ENCODE measurements around the gene ZCCHC3.
"Not testable (repeated sequence)": the region's sequence is repeated elsewhere in the genome, so short reads cannot be mapped to it uniquely, and the experiment has no call there.

The ZCCHC3 gene

GRCh38 chr20:327186-328026, 30.0 kb downstream of the ZCCHC3 start:
- H4K20me1 ChIP-seq = peaks cover 27 to 54% (median 47%) of the 10 kb centered on the region in 11 experiments; a peak in 21 of 22 replicates
- TF ChIP-seq Cebpa-rat (IDR thresholded peaks at IDR 0.05) = no peak
- H3K4me2 ChIP-seq = peak overlapping the region; percentile 84 to 99 (median 94)
- no peaks in the 10 kb centered on the region for H3K9me3 ChIP-seq (replicated peaks in 1 of 11)
- peak overlapping the region; percentile 76 to 96 (median 89); a peak in 21 of 22 replicates for H3K9ac ChIP-seq
- H3K36me3 ChIP-seq = peaks cover 0 to 16% (median 5%) of the 10 kb centered on the region in 11 experiments; a peak in 9 of 22 replicates
- peak overlapping the region; percentile 69 to 95 (median 84) for H3K4me3 ChIP-seq
- peaks cover 37 to 51% (median 39%) of the 10 kb centered on the region in 10 experiments for H3K4me1 ChIP-seq
- H3K27ac ChIP-seq = peak overlapping the region; percentile 44 to 98 (median 90); a peak in 21 of 22 replicates
- H3K27me3 ChIP-seq = no peaks in the 10 kb centered on the region

- Histone ChIP-seq H4K20me1 (peaks cover 27 to 56% (median 47%) of the 10 kb centered on the region in 11 experiments; a peak in 21 of 22 replicates), H3K27ac (peak overlapping the region in 9 of 11 experiments; percentile 18 to 98 (median 94); a peak in 14 of 22 replicates), H3K9me3 (replicated peaks in 1 of 11) (no peaks in the 10 kb centered on the region), H3K4me1 (peaks cover 34 to 51% (median 38%) of the 10 kb centered on the region in 10 experiments), H3K4me3 (peak overlapping the region; percentile 69 to 95 (median 84)), H3K9ac (peak overlapping the region; percentile 76 to 96 (median 89); a peak in 21 of 22 replicates), H3K4me2 (peak overlapping the region; percentile 84 to 99 (median 94)), H3K27me3 (no peaks in the 10 kb centered on the region), H3K36me3 (peaks cover 0 to 16% (median 5%) of the 10 kb centered on the region in 11 experiments; a peak in 9 of 22 replicates)
- no peak for TF ChIP-seq Cebpa-rat (IDR thresholded peaks at IDR 0.05)
Observed at GRCh38 chr20:328027-328974, 30.9 kb downstream of the ZCCHC3 start.

GRCh38 chr20:328975-329695, 31.8 kb downstream of the ZCCHC3 start:
- H3K9me3 ChIP-seq (replicated peaks in 1 of 11) = no peaks in the 10 kb centered on the region
- H3K4me1 ChIP-seq = peaks cover 28 to 45% (median 31%) of the 10 kb centered on the region in 10 experiments
- H3K9ac ChIP-seq = peak overlapping the region; percentile 19 to 96 (median 44); a peak in 18 of 22 replicates
- H4K20me1 ChIP-seq = peaks cover 27 to 56% (median 47%) of the 10 kb centered on the region in 11 experiments; a peak in 21 of 22 replicates
- H3K4me3 ChIP-seq = peak overlapping the region in 7 of 10 experiments; percentile 26 to 92 (median 83); a peak in 10 of 20 replicates
- peak overlapping the region; percentile 74 to 99 (median 94) for H3K4me2 ChIP-seq
- TF ChIP-seq Cebpa-rat (IDR thresholded peaks at IDR 0.05) = no peak
- H3K27me3 ChIP-seq = no peaks in the 10 kb centered on the region
- peak overlapping the region in 9 of 11 experiments; percentile 10 to 52 (median 18); a peak in 14 of 22 replicates for H3K27ac ChIP-seq
- H3K36me3 ChIP-seq = peaks cover 0 to 23% (median 5%) of the 10 kb centered on the region in 11 experiments; a peak in 10 of 22 replicates

GRCh38 chr20:329851-330232, 32.5 kb downstream of the ZCCHC3 start:
- H3K9me3 ChIP-seq (replicated peaks in 1 of 11) = no peaks in the 10 kb centered on the region
- H3K9ac ChIP-seq = peak overlapping the region in 10 of 11 experiments; percentile 4 to 96 (median 43); a peak in 17 of 22 replicates
- H3K36me3 ChIP-seq = peaks cover 0 to 27% (median 8%) of the 10 kb centered on the region in 11 experiments; a peak in 10 of 22 replicates
- H4K20me1 ChIP-seq = peaks cover 27 to 56% (median 47%) of the 10 kb centered on the region in 11 experiments; a peak in 21 of 22 replicates
- peak overlapping the region; percentile 74 to 99 (median 94) for H3K4me2 ChIP-seq
- H3K4me3 ChIP-seq = peak overlapping the region in 4 of 10 experiments; percentile 5 to 83 (median 25); a peak in 4 of 20 replicates
- H3K27me3 ChIP-seq = no peaks in the 10 kb centered on the region
- H3K27ac ChIP-seq = peak overlapping the region in 9 of 11 experiments; percentile 1 to 52 (median 12); a peak in 10 of 22 replicates
- TF ChIP-seq Cebpa-rat (IDR thresholded peaks at IDR 0.05) = no peak
- H3K4me1 ChIP-seq = peaks cover 28 to 45% (median 31%) of the 10 kb centered on the region in 10 experiments

GRCh38 chr20:330233-331149, 33.1 kb downstream of the ZCCHC3 start:
- peaks cover 0 to 27% (median 8%) of the 10 kb centered on the region in 11 experiments; a peak in 10 of 22 replicates for H3K36me3 ChIP-seq
- peak overlapping the region in 2 of 10 experiments; percentile 5 to 24; a peak in 3 of 20 replicates for H3K4me3 ChIP-seq
- peak overlapping the region in 8 of 11 experiments; percentile 4 to 96 (median 49); a peak in 14 of 22 replicates for H3K9ac ChIP-seq
- H3K9me3 ChIP-seq (replicated peaks in 1 of 11) = no peaks in the 10 kb centered on the region
- peaks cover 28 to 45% (median 31%) of the 10 kb centered on the region in 10 experiments for H3K4me1 ChIP-seq
- H3K27ac ChIP-seq = peak overlapping the region in 6 of 11 experiments; percentile 1 to 52 (median 29); a peak in 9 of 22 replicates
- H3K27me3 ChIP-seq = no peaks in the 10 kb centered on the region
- no peak for TF ChIP-seq Cebpa-rat (IDR thresholded peaks at IDR 0.05)
- peak overlapping the region; percentile 74 to 99 (median 94) for H3K4me2 ChIP-seq
- peaks cover 27 to 56% (median 47%) of the 10 kb centered on the region in 11 experiments; a peak in 21 of 22 replicates for H4K20me1 ChIP-seq

GRCh38 chr20:334578-334977, 37.2 kb downstream of the ZCCHC3 start:
- no peak for TF ChIP-seq Cebpa-rat (IDR thresholded peaks at IDR 0.05)
- no peak overlapping the region for H3K4me2 ChIP-seq
- no peak overlapping the region for H3K4me3 ChIP-seq
- H4K20me1 ChIP-seq = peaks cover 14 to 31% (median 22%) of the 10 kb centered on the region in 11 experiments; a peak in 21 of 22 replicates
- no peak overlapping the region for H3K9ac ChIP-seq
- H3K27ac ChIP-seq = no peak overlapping the region
- no peaks in the 10 kb centered on the region for H3K9me3 ChIP-seq (replicated peaks in 1 of 11)
- peaks cover 9 to 54% (median 16%) of the 10 kb centered on the region in 10 experiments for H3K4me1 ChIP-seq
- peaks cover 0 to 18% (median 8%) of the 10 kb centered on the region in 11 experiments; a peak in 8 of 22 replicates for H3K36me3 ChIP-seq
- no peaks in the 10 kb centered on the region for H3K27me3 ChIP-seq

- peaks cover 1 to 17% (median 8%) of the 10 kb centered on the region in 11 experiments; a peak in 17 of 22 replicates for H4K20me1 ChIP-seq
- not testable (repeated sequence) for H3K9me3 ChIP-seq (replicated peaks in 1 of 11); H3K4me3 ChIP-seq; H3K27me3 ChIP-seq; H3K9ac ChIP-seq; H3K27ac ChIP-seq
- H3K36me3 ChIP-seq = peaks cover 0 to 14% (median 2%) of the 10 kb centered on the region in 11 experiments; a peak in 3 of 22 replicates
- H3K4me2 ChIP-seq = peak overlapping the region in 3 of 11 experiments; percentile 58 to 65 (median 62); a peak in 4 of 22 replicates
- H3K4me1 ChIP-seq = peaks cover 0 to 45% (median 8%) of the 10 kb centered on the region in 10 experiments; a peak in 11 of 20 replicates
Observed at GRCh38 chr20:336040-336439, 38.7 kb downstream of the ZCCHC3 start.

Measured in BLaER1 treated with 17β-estradiol and CSF1 and Interleukin-3, amounts not matched to agents 10 nM and 100 nM (cell line).